Stimulated activated CD8-positive, alpha-beta memory T cell treated with anti-CD3 and anti-CD28 coated beads, Interleukin-12 subunit alpha, Interleukin-12 subunit beta, amount 100 ng/mL, for 1 hour (primary cell): ENCODE measurements around the gene ADAMTSL3.
"Not testable (repeated sequence)": the region's sequence is repeated elsewhere in the genome, so short reads cannot be mapped to it uniquely, and the experiment has no call there.

ENCODE experiments used
- DNase-seq: peaks from one replicate; pipeline ENCODE4 v3.0.0-alpha.2; 2020; ENCODE audit warnings: low read depth

The ADAMTSL3 gene

DNA sequence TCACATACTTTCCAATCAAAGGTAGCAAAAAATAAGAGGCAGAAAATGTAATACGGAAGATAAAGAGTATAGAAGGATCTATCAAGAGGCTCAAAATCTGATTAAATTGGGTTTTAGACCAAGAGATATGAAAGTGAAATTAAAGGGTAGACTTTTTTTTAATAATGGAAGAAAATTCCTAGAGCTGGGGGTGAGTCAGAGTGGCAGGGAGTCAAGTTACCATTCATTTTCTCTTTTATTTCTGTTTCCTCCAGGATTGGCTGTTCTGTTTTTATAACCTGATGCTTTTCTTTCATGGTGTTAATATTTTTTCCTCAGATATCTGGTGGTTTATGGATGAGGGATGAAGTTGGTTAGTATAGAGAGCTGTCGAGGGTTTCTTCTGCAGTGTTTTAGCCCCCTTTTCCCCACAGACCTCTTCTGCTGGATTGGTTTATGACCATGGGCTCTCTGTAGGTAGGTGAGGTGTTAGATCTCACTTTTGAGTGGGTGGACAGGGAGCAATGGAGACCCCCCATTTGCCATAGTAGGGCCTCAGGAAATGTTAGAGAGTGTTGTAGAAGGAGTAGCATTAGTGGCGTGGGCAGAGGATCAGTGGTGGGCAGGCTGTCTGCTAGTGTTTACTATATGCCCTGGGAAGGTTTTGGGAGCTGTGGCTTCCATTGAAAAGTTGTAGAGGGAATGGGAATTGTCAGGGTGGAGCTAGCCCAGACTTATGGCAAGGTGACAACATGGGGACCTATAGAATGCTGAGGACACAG is 380.1 kb downstream of the ADAMTSL3 start:
- no peak for DNase-seq

DNA sequence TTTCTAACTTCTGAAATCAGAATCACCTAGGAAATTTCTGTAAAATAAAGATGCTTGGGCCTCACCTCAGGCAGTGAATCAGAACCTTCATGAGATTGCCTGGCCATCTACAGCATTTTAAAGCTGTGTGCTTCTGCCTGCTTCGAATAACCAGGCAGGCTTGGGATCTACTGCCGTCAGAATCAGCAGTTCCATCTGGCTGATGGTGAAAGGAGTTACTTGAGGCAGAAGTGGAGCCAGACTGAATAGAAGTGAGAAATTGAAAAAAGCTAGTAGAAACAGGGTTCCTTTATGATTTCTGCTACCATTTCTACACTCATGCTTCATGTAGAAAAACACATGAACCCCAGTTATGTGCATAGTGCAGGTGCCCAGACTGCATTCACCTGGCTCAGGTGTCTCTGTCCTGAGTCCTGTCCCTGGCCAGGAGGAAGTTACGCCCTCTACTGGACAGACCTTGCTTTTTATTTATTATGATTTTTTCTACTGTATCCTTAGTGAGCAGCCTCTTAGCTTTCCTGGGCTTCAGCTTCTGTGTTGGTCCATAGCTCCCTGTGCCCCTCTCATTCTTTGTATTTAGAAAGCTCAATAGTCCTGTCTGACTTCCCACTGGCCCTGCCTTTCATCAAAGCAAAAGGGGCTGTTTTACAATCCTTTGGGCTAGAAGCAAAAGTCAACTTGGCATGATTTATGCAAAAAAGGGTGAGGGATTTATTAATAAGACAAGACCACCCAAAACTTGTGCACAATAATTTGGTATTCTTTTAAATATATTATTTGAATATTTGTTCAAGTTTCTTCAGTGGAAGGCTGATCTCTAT is 380.9 kb downstream of the ADAMTSL3 start:
- no peak for DNase-seq

DNA sequence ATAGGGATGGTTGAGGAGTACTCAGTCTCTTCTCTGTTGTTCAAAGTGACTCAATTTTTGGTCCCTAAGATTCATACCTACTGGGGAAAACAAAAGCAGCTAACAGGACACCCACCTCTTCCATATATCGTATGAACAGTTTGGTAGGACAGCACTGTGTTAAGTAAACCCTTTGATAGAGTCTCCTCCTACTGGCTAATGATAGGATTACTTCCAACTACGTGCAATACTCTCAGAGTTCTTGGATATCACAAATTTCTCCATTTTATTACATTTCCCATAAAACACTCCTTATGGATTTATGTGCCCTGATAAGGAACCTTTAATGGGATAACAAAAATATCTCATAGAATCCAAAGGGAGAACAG is 381.5 kb downstream of the ADAMTSL3 start:
- DNase-seq = no peak

DNA sequence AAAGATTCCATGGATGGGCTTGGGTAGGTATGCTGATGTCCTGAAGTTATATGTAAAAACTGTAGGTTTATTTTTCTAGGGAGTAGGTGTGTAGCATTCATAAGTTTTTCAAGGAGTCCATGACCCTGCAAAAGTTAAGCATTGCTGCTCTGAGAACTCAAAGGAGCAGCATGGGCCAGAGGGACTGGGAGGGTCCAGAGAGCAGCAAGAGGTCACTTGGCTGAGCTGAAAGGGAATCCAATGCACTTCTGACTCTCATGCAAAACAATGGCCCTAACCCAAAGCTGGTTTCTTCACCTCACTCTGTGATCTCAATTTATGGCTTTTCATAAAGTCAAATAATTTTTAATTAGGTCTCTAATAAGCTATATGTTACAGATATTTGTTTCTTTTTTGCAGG is 383.4 kb downstream of the ADAMTSL3 start:
- no peak for DNase-seq

DNA sequence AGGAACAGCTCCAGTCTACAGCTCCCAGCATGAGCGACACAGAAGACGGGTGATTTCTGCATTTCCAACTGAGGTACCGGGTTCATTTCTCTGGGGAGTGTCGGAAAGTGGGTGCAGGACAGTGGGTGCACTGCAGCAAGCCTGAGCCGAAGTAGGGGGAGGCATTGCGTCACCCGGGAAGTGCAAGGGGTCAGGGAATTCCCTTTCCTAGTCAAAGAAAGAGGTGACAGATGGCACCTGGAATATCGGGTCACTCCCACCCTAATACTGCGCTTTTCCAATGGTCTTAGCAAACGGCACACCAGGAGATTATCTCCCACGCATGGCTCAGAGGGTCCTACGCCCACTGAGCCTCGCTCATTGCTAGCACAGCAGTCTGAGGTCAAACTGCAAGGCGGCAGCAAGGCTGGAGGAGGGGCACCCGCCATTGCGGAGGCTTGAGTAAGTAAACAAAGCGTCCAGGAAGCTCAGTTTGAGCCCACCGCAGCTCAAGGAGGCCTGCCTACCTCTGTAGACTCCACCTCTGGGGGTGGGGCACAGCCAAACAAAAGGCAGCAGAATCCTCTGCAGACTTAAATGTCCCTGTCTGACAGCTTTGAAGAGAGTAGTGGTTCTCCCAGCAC is 388.6 kb downstream of the ADAMTSL3 start:
- not testable (repeated sequence) for DNase-seq

DNA sequence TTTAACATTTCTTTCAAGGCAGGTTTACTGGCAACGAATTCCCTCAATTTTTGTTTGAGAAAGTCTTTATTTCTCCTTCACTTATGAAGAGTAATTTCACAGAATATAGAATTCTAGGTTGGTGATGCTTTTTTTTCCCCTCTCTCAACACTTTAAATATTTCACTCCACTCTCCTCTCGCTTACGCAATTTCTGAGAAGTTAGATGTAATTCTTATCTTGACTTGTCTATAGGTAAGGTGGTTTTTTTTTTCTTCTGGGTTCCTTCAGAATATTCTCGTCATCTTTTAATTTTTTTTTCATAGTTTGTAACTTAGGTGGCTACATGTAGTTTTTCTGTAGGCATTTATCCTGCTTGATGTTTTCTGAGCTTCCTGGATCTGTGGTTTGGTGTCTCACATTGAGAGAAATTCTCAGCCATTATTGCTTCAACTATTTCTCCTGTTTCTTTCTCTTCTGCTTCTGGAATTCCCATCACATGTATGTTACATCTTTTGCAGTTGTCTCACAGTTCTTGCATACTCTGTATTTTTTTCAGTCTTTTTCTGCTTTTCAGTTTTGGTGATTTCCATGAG is 392.2 kb downstream of the ADAMTSL3 start:
- DNase-seq = no peak

DNA sequence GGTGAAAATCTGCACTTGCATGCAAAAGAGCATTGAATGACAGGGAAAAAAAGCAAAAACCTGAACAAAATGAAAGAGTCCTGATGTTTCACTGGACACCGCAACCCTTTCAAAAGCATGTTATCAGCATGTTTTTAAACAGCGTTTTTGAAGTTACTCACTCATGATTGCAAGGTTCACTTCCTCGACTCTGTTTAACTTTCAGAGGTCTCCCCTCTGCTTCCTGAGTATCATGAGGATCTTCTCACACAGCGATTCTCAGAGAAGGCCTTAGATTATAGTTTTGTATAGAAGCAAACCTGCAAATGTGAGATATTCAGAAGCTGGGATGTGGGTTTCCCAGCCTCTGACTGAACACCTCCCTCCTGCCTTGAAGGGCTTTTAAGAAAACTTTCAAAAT is 395.6 kb downstream of the ADAMTSL3 start:
- DNase-seq = not testable (repeated sequence)

DNA sequence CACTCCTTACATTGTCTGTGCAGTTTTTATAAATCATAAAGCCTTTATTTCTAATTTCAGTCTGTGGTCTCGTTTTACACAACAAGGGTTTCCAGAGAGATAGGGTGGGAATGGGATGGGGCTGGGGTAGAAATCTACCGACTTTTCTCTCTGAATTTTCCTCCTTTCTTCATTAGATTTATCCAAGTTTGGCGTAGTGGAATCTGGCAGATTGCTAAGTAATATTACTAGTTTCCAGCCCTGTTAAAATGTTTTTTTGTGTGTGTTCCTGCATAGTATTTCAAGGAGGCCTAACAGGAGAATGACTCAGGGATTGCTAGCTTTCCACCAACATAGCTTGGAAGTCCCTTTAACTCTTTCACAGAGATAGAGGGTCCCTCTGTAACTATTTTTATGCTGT is 396.2 kb downstream of the ADAMTSL3 start:
- DNase-seq = no peak

DNA sequence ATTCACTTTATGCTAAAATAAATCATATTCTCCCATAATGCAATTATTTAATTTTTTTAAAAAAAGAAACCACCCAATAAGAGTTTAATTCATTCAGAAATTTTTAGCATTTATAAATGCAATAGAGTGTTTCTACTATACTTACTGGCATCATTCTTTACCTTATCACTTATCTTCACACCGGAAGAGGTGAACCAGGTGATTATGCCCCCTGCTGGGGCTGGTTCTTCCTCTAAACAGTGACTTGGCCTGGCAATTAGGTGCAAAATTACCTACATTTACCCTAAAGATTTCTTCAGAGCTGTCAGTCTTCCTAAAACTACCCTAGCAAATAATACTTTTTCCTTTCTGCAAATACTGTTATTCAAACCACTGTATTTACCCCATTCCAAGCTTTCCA is 397.2 kb downstream of the ADAMTSL3 start:
- not testable (repeated sequence) for DNase-seq

DNA sequence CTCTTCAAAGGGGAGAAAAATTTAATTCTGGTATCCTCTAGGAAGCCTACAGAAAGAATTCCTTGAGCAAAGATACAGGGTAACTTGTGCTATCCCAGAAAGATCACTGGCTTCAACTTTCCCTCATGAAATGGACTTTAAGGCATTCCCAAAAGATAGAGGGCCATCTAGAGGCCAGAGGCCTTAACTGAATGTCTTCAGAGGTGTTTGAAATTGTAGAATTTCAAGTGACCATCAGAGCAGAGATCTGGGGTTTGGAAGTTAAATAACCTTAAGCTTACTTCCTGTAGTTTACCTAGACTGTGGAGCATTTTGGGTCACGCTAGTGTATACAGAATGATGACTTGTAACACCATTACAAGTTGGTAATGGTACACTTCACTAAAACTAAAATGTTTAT is 400.6 kb downstream of the ADAMTSL3 start:
- not testable (repeated sequence) for DNase-seq

DNA sequence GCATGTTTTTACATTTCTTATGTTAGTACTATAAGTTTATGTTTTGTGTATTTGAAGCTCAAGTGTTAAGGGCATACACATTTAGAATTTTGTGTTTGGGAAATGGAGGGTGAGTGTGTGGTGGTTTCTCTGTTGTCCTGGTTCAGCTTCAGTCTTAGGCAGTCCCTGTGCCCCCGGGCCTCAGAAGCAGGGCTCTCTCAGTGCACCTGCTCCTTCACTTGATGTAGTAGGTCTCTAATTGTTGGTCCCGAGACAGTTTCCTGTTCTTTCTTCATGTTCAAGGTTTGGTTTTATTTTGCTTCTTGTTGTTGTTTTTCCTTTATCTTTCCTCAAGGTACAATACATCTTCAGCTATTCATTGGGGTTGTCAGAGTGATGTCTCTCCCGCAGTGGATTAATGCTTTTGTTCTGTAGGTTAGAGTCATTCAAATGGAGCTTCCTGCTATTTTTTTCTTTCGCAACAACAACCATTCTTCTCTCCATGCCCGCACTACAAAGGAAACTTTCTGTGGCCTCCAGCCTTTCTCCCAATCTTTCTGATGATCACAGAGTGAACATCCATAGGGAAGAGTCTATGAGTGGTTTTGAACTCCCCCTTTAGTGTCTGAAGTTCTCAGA is 403.9 kb downstream of the ADAMTSL3 start:
- no peak for DNase-seq

DNA sequence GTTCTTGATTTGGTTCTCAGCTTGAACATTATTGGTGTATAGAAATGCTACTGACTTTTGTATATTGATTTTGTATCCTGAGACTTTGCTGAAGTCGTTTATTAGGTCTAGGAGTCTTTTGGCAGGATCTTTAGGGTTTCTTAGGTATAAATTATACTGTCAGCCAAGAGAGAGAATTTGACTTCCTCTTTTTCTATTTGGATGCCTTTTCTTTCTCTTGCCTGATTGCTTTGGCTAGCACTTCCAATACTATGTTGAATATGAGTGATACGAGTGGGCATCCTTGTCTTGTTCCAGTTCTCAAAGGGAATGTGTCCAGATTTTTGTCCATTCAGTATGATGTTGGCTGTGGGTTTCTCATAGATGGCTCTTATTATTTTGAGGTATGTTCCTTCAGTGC is 409.8 kb downstream of the ADAMTSL3 start:
- DNase-seq = not testable (repeated sequence)

DNA sequence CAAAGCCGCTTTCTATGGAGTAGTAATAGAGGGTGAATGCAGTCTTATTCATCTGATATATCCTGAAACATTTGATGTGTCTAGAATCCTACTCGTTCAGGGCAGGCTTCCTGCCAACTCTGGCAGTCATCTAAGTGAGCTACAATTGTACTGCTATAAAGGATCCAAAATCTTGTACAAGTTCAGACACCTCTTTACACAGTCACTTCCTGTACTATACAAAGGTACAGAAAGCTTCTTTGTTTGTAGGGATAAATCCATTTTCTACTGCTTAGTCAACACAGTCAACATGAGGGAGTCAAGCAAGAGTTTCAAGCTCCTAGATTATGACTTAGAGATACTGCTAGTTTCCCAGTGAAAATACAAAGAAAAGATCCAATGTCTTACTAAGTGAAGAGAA is 414.8 kb downstream of the ADAMTSL3 start:
- DNase-seq = not testable (repeated sequence)

DNA sequence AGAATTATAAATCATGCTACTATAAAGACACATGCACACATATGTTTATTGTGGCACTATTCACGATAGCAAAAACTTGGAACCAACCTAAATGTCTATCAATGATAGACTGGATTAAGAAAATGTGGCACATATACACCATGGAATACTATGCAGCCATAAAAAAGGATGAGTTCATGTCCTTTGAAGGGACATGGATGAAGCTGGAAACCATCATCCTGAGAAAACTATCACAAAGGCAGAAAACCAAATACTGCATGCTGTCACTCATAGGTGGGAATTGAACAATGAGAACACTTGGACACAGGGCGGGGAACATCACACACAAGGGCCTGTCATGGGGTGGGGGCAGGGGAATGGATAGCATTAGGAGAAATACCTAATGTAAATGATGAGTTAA is 424.1 kb downstream of the ADAMTSL3 start:
- not testable (repeated sequence) for DNase-seq

DNA sequence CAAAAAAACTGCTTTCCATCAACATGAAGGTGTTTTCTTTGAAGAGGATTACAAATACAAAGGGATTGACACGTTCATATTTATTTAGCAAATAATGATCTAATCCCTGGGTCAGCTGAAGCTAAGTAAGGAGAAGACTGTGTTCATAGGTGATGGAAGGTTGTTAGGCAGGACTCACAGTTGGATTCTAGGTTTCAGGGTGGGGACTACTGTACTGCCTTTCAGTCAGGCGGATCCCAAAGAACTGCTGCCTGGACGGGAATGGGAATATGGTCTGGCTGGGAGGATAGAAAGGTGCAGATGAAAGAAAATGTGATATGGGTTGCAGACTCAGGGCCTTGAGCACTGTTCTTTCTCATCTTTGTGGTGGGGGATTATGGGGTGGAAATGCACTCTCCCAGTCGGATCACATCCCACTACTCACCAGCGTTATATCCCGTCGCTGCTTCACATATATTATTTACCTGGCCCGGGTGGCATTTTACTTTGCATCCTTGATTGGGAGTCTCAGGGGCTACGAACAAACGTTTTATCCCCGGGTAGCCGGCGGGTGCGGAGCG is 425.5 kb downstream of the ADAMTSL3 start:
- not testable (repeated sequence) for DNase-seq

DNA sequence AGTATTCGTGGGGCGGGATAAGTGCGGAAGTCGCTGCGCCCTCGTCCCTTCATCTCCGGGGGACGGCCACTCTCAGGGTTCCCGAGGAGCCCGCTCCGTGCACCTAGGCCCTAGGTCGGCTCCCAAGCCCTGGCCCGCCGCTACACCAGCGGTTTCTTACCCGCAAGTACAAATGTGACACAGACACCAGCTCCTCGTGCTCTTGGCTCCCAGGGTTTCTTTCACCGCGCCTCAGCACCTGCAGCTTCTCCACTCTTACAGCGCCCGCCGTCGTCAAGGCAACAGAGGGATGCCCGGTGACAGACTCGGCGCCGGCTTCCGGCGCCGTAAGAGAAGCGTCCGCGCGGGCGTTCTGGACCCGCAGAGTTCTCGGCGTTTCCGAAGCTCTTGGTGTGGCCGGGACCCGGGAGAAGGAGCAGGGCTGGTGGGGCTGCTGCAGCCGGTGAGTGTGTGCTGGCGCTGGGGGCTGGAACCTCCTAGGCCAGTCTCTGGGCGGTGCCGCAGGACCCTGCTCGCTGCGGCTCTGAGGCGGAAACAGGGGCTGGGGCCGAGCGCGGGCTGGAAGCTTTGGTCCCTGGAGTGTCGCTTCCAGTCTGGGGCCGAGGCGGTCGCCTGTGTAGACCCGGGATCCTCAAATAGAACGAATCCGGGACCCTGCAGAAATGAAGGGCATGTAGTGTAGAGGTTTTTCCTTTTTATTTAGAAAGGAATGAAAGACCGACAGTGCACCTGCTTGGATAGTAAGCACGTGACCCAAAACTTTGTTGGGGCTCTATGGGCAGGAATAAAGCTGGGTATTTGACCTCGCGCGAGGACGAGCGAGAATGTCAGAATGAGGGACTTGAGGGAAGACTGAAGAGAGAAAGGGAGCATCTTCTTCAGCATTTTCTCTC is 426.2 kb downstream of the ADAMTSL3 start:
- no peak for DNase-seq

DNA sequence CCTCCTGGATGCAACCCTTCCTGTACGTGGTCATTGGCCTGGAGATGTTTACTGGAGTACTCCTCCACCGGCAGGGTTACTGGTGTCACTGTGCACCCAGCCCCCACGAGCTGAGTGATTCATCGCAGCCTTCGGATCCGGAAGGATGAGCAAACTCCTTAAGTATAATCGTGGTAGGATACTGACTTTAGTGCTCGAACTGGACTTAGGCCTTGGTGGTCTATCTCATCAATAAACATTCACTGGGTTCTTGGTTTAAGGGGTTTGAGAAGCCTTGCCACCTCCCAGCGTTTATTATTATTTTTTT is 426.8 kb downstream of the ADAMTSL3 start:
- DNase-seq = not testable (repeated sequence)

DNA sequence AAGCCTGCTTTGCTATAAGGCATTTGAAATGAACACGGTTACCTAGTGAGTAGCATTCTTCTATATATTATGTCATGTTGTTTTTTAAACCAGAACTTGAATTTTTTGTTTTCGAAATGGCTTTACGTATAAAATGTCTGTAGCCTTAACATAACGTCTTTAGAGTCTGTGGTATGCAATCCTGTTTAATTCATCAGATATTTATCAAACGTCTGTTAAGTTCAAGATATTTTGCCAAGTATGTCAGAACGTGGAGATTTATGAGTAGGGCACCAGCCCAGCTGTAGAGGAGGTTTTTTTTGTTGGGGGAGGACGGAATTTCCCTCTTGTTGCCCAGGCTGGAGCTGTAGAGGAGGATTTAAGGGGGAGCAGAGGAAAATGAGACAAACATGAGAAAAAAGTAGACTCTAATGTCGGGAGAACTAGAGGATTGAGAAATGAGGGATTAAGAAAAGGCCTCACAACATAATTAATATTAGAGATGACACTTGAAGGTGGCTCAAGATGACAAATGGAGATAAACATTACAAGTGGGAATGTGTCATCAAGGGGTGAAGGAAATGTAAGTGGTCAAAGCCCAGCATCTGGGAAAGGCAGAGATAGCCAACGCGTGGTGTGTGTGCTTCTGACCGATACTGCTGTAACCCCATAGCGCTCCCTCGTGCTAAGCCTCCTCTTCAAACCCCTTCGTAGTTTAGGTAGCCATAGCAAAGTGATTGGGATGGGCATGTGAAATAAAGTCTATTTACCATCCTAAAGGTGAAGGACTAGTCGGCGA is 427.7 kb downstream of the ADAMTSL3 start:
- no peak for DNase-seq

DNA sequence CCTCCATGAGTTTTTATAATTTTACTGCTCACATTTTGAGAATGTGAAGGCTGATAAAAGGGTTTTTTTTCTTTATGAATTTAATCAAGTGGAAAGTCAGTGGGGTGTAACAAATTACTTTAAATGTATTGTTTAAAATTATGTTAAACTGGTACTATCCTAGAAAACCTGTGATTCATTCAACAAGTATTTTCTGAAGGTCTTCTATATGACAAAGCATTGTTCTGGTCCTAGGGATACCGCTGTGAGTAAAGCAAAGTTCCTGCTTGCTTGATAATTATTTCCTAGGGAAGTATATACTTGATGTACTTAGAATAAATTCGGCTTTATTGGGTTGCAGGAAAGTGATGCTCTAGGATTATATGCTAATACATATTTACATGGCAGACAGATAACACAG is 428.8 kb downstream of the ADAMTSL3 start:
- DNase-seq = no peak

DNA sequence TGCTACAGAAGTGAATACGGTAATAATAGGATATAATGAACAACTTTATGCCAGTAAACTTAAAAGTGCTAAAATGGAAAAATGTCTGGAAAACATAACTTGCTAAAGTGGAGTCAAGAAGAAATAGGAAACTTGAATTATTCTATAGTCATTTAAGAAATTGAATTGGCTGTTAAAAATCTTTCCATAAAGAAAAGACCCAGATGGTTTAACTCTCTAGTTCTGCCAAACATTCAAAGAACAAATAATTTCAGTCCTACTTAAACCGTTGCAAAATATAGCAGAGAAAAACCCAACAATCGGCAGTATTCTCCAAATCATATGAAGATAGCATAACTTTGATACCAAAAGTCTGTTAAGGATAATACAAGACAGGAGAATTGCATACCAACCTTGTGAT is 432.1 kb downstream of the ADAMTSL3 start:
- not testable (repeated sequence) for DNase-seq
